ENCODE measurements around the gene KCNIP4.

DNA sequence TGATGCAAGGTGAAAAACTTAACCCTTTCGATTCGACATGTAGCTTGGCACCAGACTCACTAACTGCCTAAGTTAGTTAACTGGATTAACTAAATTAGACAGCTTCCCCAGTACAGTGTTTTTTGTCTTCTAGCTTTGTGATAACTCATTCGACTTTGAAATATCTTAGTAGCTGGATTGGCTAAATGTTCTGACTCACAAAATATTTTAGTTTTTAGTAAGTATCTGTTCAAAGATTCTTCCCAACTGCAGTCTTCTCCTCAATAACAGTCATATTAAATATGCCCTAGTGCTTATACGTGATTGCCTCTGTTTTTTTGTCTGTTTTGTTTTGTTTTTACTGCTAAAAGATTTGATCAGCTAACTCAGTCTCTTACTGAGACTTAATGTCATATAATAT is 102.9 kb downstream of the KCNIP4 start:
- TF ChIP-seq FOXM1 (IDR thresholded peaks at IDR 0.05; ENCODE audit: borderline replicate concordance): no peak
- TF ChIP-seq TARDBP (IDR thresholded peaks at IDR 0.05): no peak
- TF ChIP-seq FOXA1 (IDR thresholded peaks at IDR 0.05): no peak
- TF ChIP-seq ZNF384 (IDR thresholded peaks at IDR 0.05): no peak
- TF ChIP-seq NFRKB (IDR thresholded peaks at IDR 0.05): no peak
- TF ChIP-seq HDGF (IDR thresholded peaks at IDR 0.05; ENCODE audit: borderline replicate concordance): no peak
- no peak for TF ChIP-seq ARNT (IDR thresholded peaks at IDR 0.05)

Data from HEK293T (cell line).